SK-N-SH (cell line): Measurements from ENCODE around the gene SOBP. TPM values are rescaled to one million over a fixed set of nuclear protein-coding genes. Genes with fewer than 3 reads are reported as not detected.
"Not testable (repeated sequence)": the region's sequence is repeated elsewhere in the genome, so short reads cannot be mapped to it uniquely, and the experiment has no call there.

Source experiments
- CTCF ChIA-PET: fragments of 300-600, 350-600 bp; formaldehyde crosslinking; extraction: SDS; loops from one replicate; lab custom pipeline; 2021; lab: Yijun Ruan, JAX
- POLR2A ChIA-PET: fragments of 350-600 bp; sonication (Branson Sonifier 250); formaldehyde crosslinking; extraction: SDS; loops from one replicate; lab custom pipeline; 2020; ENCODE audit warnings: antibody characterized with exemption, inconsistent platforms; lab: Yijun Ruan, JAX
- DNase-seq: peaks from one replicate; pipeline ENCODE4 v3.0.0; 2012
- H2AFZ ChIP-seq: fragments of 200-600 bp; sonication (generic); 2 replicates; pipeline ENCODE4 v1.8.1; 2016; ENCODE audit warnings: antibody characterized with exemption, mild to moderate bottlenecking, low read depth
- H3F3A ChIP-seq: fragments of 200-600 bp; sonication (generic); replicated peaks from 2 replicates; pipeline ENCODE3; 2016; ENCODE audit warnings: antibody characterized with exemption, mild to moderate bottlenecking; ENCODE audit not compliant: insufficient read depth
- H3K27ac ChIP-seq, 2 experiments: fragments of 200-500 bp in 1 of 2; fragments of 200-600 bp in 1 of 2; sonication (Bioruptor generic) in 1 of 2; sonication (generic), shearing (Covaris generic) in 1 of 2; 2 replicates each; pipeline versions ENCODE4 v1.5.1 to v1.6.1; 2014 to 2016; ENCODE audit warnings: low read depth in 2 of 2, inconsistent platforms in 1 of 2, low read length in 1 of 2, mild to moderate bottlenecking in 1 of 2, mixed read lengths in 1 of 2
- H3K27me3 ChIP-seq: fragments of 200-600 bp; sonication (generic), shearing (Covaris generic); 2 replicates; pipeline ENCODE4 v1.6.1; 2016; ENCODE audit warnings: mixed run types; ENCODE audit not compliant: insufficient read depth
- H3K36me3 ChIP-seq, 2 experiments: fragments of 200-500 bp in 1 of 2; fragments of 200-600 bp in 1 of 2; sonication (Bioruptor generic) in 1 of 2; sonication (generic) in 1 of 2; replicated peaks in 1 of 2; 2 replicates each; pipeline versions ENCODE3 to v1.5.1; 2014 to 2016; ENCODE audit warnings: low read length in 1 of 2, mild to moderate bottlenecking in 1 of 2; ENCODE audit not compliant: insufficient read depth in 2 of 2, control insufficient read depth in 1 of 2
- H3K4me1 ChIP-seq, 2 experiments: fragments of 200-500 bp in 1 of 2; fragments of 200-600 bp in 1 of 2; sonication (Bioruptor generic) in 1 of 2; sonication (generic), shearing (Covaris generic) in 1 of 2; 2 replicates each; pipeline versions ENCODE4 v1.5.1 to v1.6.1; 2014 to 2016; ENCODE audit warnings: low read depth in 1 of 2, low read length in 1 of 2, mixed run types in 1 of 2; ENCODE audit not compliant: insufficient read depth in 2 of 2, control insufficient read depth in 1 of 2
- H3K4me2 ChIP-seq: fragments of 200-600 bp; sonication (generic), shearing (Covaris generic); 2 replicates; pipeline ENCODE4 v1.6.1; 2017; ENCODE audit warnings: mixed run types
- H3K4me3 ChIP-seq, 2 experiments: fragments of 200-500 bp in 1 of 2; fragments of 200-600 bp in 1 of 2; sonication (Bioruptor generic) in 1 of 2; sonication (generic), shearing (Covaris generic) in 1 of 2; 2 replicates each; pipeline versions ENCODE4 v1.5.1 to v1.8.1; 2014 to 2016; ENCODE audit warnings: low read depth in 2 of 2, inconsistent platforms in 1 of 2, low read length in 1 of 2, mild to moderate bottlenecking in 1 of 2, mixed read lengths in 1 of 2, moderate library complexity in 1 of 2
- H3K79me2 ChIP-seq: fragments of 200-600 bp; sonication (generic); 2 replicates; pipeline ENCODE4 v1.8.1; 2017; ENCODE audit warnings: mild to moderate bottlenecking; ENCODE audit not compliant: insufficient read depth
- H3K9ac ChIP-seq: fragments of 200-600 bp; sonication (generic); 2 replicates; pipeline ENCODE4 v1.6.1; 2017; ENCODE audit warnings: mixed run types
- H3K9me2 ChIP-seq: fragments of 200-600 bp; sonication (generic); 2 replicates; pipeline ENCODE4 v1.6.1; 2017; ENCODE audit warnings: mixed run types
- H3K9me3 ChIP-seq: fragments of 200-600 bp; sonication (generic); 2 replicates; pipeline ENCODE4 v1.6.1; 2017; ENCODE audit warnings: mixed run types, mild to moderate bottlenecking, moderate library complexity
- H4K20me1 ChIP-seq: fragments of 200-600 bp; sonication (generic); 2 replicates; pipeline ENCODE4 v1.6.1; 2017; ENCODE audit warnings: mild to moderate bottlenecking, mixed run types; ENCODE audit not compliant: insufficient read depth
- CTCF ChIP-seq: fragments of 200-600 bp; sonication (generic); IDR thresholded peaks from 2 replicates; pipeline ENCODE4 v1.6.1; 2017; ENCODE audit warnings: antibody characterized with exemption, mild to moderate bottlenecking, moderate library complexity
- EP300 ChIP-seq, 2 experiments: IDR thresholded peaks; 2 replicates each; pipeline versions ENCODE4 v1.4.0 to v1.6.1; 2012; ENCODE audit warnings: borderline replicate concordance in 1 of 2, low read depth in 1 of 2, low read length in 1 of 2
- EZH2phosphoT487 ChIP-seq: fragments of 200-600 bp; sonication (generic); IDR thresholded peaks from 2 replicates; pipeline ENCODE4 v1.6.1; 2017; ENCODE audit warnings: low read depth, mixed run types, mild to moderate bottlenecking, antibody characterized with exemption, moderate library complexity, borderline replicate concordance
- FOSL2 ChIP-seq: IDR thresholded peaks from 2 replicates; pipeline ENCODE4 v1.4.0; 2012; ENCODE audit warnings: low read depth, mild to moderate bottlenecking, moderate library complexity, borderline replicate concordance
- GABPA ChIP-seq: IDR thresholded peaks from 2 replicates; pipeline ENCODE4 v1.4.0; 2012; ENCODE audit warnings: low read depth, mild to moderate bottlenecking
- JUND ChIP-seq: IDR thresholded peaks from 2 replicates; pipeline ENCODE4 v1.4.0; 2012
- MAX ChIP-seq: IDR thresholded peaks from 2 replicates; pipeline ENCODE4 v1.4.0; 2012; ENCODE audit warnings: low read depth
- MEF2A ChIP-seq: IDR thresholded peaks from 2 replicates; pipeline ENCODE4 v1.4.0; 2012; ENCODE audit warnings: low read depth, borderline replicate concordance
- MXI1 ChIP-seq: IDR thresholded peaks from 2 replicates; pipeline ENCODE4 v1.6.1; 2012; ENCODE audit warnings: mild to moderate bottlenecking, low read depth, low read length, improper control_type of control experiment
- NFIC ChIP-seq: IDR thresholded peaks from 2 replicates; pipeline ENCODE4 v1.4.0; 2012; ENCODE audit warnings: borderline replicate concordance
- POLR2AphosphoS5 ChIP-seq: IDR thresholded peaks from 2 replicates; pipeline ENCODE4 v1.6.1; 2012; ENCODE audit warnings: low read depth, low read length
- RAD21 ChIP-seq: IDR thresholded peaks from 2 replicates; pipeline ENCODE4 v1.6.1; 2012; ENCODE audit warnings: mild to moderate bottlenecking, low read length
- REST ChIP-seq: IDR thresholded peaks from 2 replicates; pipeline ENCODE4 v1.6.1; 2012; ENCODE audit warnings: mild to moderate bottlenecking, low read depth, low read length, moderate library complexity
- SIN3A ChIP-seq: IDR thresholded peaks from 2 replicates; pipeline ENCODE4 v1.6.1; 2012; ENCODE audit warnings: low read depth, mild to moderate bottlenecking, low read length, moderate library complexity, borderline replicate concordance
- TAF1 ChIP-seq: IDR thresholded peaks from 2 replicates; pipeline ENCODE4 v1.6.1; 2012; ENCODE audit warnings: low read depth, mild to moderate bottlenecking, low read length, moderate library complexity, borderline replicate concordance
- TEAD4 ChIP-seq: IDR thresholded peaks from 2 replicates; pipeline ENCODE4 v1.4.0; 2012; ENCODE audit warnings: mild to moderate bottlenecking, borderline replicate concordance; ENCODE audit not compliant: insufficient read depth
- USF1 ChIP-seq: IDR thresholded peaks from 2 replicates; pipeline ENCODE4 v1.4.0; 2012; ENCODE audit warnings: low read depth, borderline replicate concordance
- USF2 ChIP-seq: fragments of 150-350 bp; IDR thresholded peaks from 2 replicates; pipeline ENCODE4 v1.6.1; 2017; ENCODE audit warnings: antibody characterized with exemption, low read length, low read depth, borderline replicate concordance
- ZBTB33 ChIP-seq: IDR thresholded peaks from 2 replicates; pipeline ENCODE4 v1.4.0; 2012; ENCODE audit warnings: low read depth, borderline replicate concordance
- WGBS: methylation state at CpG from one replicate; pipeline ENCODE4 v1.1.6; 2017; ENCODE audit warnings: low lambda C conversion rate; 5-methylcytosine and 5-hydroxymethylcytosine counted together
- polyA plus RNA-seq, 3 experiments: library from polyadenylated mRNA; depleted of rRNA; stranded (reverse); fragments of >200 nt; gene quantifications; 2 replicates each; pipeline ENCODE4 v1.2.3, GENCODE V29; 2012

Gene SOBP
- polyA plus RNA-seq, 1 of the 3 experiments (the other 2 are of a cell fraction), result 0.61 TPM

- H4K20me1 ChIP-seq, result no peaks in the 10 kb centered on the region
- no peaks in the 10 kb centered on the region for H3F3A ChIP-seq
- no peak overlapping the region for H3K4me3 ChIP-seq
- no peaks in the 10 kb centered on the region for H3K27me3 ChIP-seq
- H3K4me2 ChIP-seq, result no peak overlapping the region
- POLR2A ChIA-PET, result no interaction called here
- TF ChIP-seq CTCF (no peak), POLR2AphosphoS5 (no peak), MEF2A (no peak), MAX (no peak), SIN3A (no peak), ZBTB33 (no peak), TAF1 (no peak), RAD21 (no peak), NFIC (no peak), FOSL2 (no peak), REST (no peak), USF1 (no peak), USF2 (no peak), GABPA (no peak), TEAD4 (no peak), MXI1 (no peak), EZH2phosphoT487 (no peak), EP300 (IDR thresholded peaks at IDR 0.05; ENCODE audit: borderline replicate concordance in 1 of 2, low read depth in 1 of 2, low read length in 1 of 2) (no peak), JUND (no peak)
- no peaks in the 10 kb centered on the region for H3K9me2 ChIP-seq
- H3K9ac ChIP-seq, result no peak overlapping the region
- peaks cover 7 to 13% of the 10 kb centered on the region in 2 experiments for H3K36me3 ChIP-seq
- no peak overlapping the region for H2AFZ ChIP-seq
- WGBS, result 71% methylated on average over 1 of the region's 1 CpG
- CTCF ChIA-PET, result interaction anchor here (1.1 to 1.4 kb wide), 2 partner anchors 12 to 16 kb away, joined by 3 to 4 read pairs; no protein-coding TSS in a partner anchor
- DNase-seq, result no peak
- peaks cover 14% of the 10 kb centered on the region for H3K9me3 ChIP-seq
- no peak overlapping the region for H3K27ac ChIP-seq
- H3K79me2 ChIP-seq, result no peaks in the 10 kb centered on the region
- H3K4me1 ChIP-seq, result no peaks in the 10 kb centered on the region
Observed at GRCh38 chr6:107517274-107517673, 27.4 kb downstream of the SOBP start.

GRCh38 chr6:107519224-107519623 is 29.3 kb downstream of the SOBP start:
- DNase-seq, result not testable (repeated sequence)

More at GRCh38 chr6:107519224-107519623, 29.3 kb downstream of the SOBP start:
- CTCF ChIA-PET, H4K20me1 ChIP-seq, H3K27ac ChIP-seq, H3K27me3 ChIP-seq, H3K4me1 ChIP-seq, H3F3A ChIP-seq, H3K4me3 ChIP-seq, H3K79me2 ChIP-seq, H2AFZ ChIP-seq, H3K36me3 ChIP-seq, POLR2A ChIA-PET, H3K9ac ChIP-seq, H3K9me2 ChIP-seq, H3K4me2 ChIP-seq: not testable (repeated sequence)
- 100% methylated on average over 4 of the region's 5 CpGs for WGBS
- peaks cover 14% of the 10 kb centered on the region for H3K9me3 ChIP-seq
